Esophagus squamous epithelium (tissue), 4 donors: ENCODE measurements around the gene MRC2.
"Not testable (repeated sequence)": the region's sequence is repeated elsewhere in the genome, so short reads cannot be mapped to it uniquely, and the experiment has no call there.

Experiments used
- CTCF ChIP-seq, 6 experiments: fragments of 450-650 bp in 4 of 6; fragments of 200-600 bp in 2 of 6; sonication (generic) in 2 of 6; IDR thresholded peaks; one replicate each; pipeline ENCODE4 v1.5.1; 2016 to 2019; ENCODE audit warnings: antibody characterized with exemption in 6 of 6, mild to moderate bottlenecking in 4 of 6, moderate library complexity in 4 of 6
- POLR2A ChIP-seq, 4 donors: fragments of 450-650 bp; IDR thresholded peaks; one replicate each; pipeline ENCODE4 v1.6.1; 2017; ENCODE audit warnings: antibody characterized with exemption in 4 of 4, mild to moderate bottlenecking in 4 of 4, moderate library complexity in 3 of 4

GRCh38 chr17:62695093-62695738 lies 67.7 kb downstream of the MRC2 start:
- not testable (repeated sequence) for TF ChIP-seq CTCF, POLR2A (IDR thresholded peaks at IDR 0.05)
